GM10248 (cell line): ENCODE results near the gene NCOA3.
"Not testable (repeated sequence)": the region's sequence is repeated elsewhere in the genome, so short reads cannot be mapped to it uniquely, and the experiment has no call there.

Experiments
- CTCF ChIA-PET: fragments of 300-600 bp; sonication (Branson Sonifier 250); formaldehyde crosslinking; extraction: SDS; loops from one replicate; lab custom pipeline; 2021; ENCODE audit warnings: antibody characterized with exemption; lab: Yijun Ruan, JAX
- POLR2A ChIA-PET: fragments of 350-650 bp; sonication (Branson Sonifier 250); formaldehyde crosslinking; extraction: SDS; loops from one replicate; lab custom pipeline; 2020; ENCODE audit warnings: antibody characterized with exemption; lab: Yijun Ruan, JAX
- DNase-seq: peaks from one replicate; pipeline ENCODE4 v3.0.0; 2012; ENCODE audit errors: extremely low spot score
- TF ChIP-seq, protein P1 (sequence below): IDR thresholded peaks from 2 replicates; pipeline ENCODE4 v1.5.1; 2012; ENCODE audit warnings: mild to moderate bottlenecking, low read depth; ENCODE audit errors: extremely low read depth, missing control alignments, control extremely low read depth

Gene NCOA3

DNA sequence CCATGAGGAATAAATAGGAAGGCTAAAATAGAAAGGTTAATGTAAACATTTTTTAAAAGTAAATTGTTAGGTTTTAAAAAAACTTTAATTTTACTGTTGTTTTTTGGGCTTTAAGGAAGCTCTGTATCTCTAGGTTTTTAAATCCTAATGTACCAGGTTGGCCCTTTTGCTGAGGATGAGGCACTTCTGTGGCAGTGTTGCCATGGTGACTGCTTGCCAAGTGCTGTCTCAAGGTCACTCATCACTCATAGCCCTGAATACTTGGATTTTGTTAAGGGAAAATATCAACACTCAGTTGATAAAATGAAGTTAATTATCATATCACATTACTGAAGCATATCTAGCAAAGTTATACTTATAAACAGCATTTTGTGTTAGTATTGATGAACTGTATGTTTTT, 50.2 kb downstream of the NCOA3 start:
- TF ChIP-seq, protein P1, sequence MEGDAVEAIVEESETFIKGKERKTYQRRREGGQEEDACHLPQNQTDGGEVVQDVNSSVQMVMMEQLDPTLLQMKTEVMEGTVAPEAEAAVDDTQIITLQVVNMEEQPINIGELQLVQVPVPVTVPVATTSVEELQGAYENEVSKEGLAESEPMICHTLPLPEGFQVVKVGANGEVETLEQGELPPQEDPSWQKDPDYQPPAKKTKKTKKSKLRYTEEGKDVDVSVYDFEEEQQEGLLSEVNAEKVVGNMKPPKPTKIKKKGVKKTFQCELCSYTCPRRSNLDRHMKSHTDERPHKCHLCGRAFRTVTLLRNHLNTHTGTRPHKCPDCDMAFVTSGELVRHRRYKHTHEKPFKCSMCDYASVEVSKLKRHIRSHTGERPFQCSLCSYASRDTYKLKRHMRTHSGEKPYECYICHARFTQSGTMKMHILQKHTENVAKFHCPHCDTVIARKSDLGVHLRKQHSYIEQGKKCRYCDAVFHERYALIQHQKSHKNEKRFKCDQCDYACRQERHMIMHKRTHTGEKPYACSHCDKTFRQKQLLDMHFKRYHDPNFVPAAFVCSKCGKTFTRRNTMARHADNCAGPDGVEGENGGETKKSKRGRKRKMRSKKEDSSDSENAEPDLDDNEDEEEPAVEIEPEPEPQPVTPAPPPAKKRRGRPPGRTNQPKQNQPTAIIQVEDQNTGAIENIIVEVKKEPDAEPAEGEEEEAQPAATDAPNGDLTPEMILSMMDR, result no peak
- CTCF ChIA-PET, result no interaction called here
- POLR2A ChIA-PET, result no interaction called here
- no peak for DNase-seq

DNA sequence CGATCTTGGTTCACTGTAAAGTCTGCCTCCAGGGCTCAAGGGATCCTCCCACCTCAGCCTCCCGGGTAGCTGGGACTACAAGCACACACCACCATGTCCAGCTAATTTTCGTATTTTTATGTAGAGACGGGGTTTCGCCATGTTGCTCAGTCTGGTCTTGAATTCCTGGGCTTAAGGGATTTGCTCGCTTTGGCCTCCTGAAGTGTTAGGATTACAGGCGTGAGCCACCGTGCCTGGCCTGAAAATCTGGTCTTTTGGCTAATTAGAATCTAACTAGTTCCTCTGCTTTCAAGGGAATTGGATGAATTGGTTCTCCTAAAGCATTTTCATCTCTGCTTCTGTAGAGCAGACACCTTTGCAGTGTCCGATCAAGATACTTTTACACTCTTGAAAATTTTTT, 51.3 kb downstream of the NCOA3 start:
- POLR2A ChIA-PET, result no interaction called here
- CTCF ChIA-PET, result interaction anchor here (0.7 kb wide), 1 partner anchor 8 kb away, joined by 3 read pairs; no protein-coding TSS in a partner anchor
- DNase-seq, result no peak
- TF ChIP-seq, protein P1, result no peak

DNA sequence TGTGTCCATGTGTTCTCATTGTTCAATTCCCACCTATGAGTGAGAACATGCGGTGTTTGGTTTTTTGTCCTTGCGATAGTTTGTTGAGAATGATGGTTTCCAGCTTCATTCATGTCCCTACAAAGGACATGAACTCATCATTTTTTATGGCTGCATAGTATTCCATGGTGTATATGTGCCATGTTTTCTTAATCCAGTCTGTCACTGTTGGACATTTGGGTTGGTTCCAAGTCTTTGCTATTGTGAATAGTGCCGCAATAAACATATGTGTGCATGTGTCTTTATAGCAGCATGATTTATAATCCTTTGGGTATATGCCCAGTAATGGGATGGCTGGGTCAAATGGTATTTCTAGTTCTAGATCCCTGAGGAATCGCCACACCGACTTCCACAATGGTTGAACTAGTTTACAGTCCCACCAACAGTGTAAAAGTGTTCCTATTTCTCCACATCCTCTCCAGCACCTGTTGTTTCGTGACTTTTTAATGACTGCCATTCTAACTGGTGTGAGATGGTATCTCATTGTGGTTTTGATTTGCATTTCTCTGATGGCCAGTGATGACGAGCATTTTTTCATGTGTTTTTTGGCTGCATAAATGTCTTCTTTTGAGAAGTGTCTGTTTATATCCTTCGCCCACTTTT, 52.0 kb downstream of the NCOA3 start:
- DNase-seq, POLR2A ChIA-PET, CTCF ChIA-PET: not testable (repeated sequence)

DNA sequence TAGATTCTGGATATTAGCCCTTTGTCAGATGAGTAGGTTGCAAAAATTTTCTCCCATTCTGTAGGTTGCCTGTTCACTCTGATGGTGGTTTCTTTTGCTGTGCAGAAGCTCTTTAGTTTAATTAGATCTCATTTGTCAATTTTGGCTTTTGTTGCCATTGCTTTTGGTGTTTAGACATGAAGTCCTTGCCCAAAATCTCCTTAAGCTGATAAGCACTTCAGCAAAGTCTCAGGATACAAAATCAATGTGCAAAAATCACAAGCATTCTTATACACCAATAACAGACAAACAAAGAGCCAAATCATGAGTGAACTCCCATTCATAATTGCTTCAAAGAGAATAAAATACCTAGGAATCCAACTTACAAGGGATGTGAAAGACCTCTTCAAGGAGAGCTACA, 52.6 kb downstream of the NCOA3 start:
- DNase-seq, CTCF ChIA-PET, POLR2A ChIA-PET: not testable (repeated sequence)

DNA sequence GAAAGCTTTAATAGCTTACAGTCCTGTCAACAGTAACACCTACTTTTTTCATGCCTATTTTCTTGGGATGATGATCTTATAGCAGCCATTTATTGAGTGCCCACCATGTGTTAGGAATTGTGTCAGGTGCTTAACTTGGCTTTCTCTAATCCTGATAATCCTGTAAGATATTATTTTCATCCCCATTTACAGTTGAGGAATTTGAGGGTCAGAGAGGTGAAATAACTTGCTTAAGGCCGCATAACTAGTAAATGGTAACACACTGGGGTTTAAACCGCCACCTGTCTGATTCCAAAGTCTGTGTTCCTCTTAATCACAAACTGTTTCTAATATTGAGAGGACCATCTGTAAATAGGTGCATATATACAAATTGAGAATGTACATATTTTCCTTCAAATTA, 55.5 kb downstream of the NCOA3 start:
- ChIA-PET POLR2A (no interaction called here), CTCF (interaction anchor here (1.4 to 2.6 kb wide), 3 partner anchors 8 to 16 kb away, joined by 3 to 10 read pairs (median 3); no protein-coding TSS in a partner anchor)
- no peak for DNase-seq
- TF ChIP-seq, protein P1, result no peak

DNA sequence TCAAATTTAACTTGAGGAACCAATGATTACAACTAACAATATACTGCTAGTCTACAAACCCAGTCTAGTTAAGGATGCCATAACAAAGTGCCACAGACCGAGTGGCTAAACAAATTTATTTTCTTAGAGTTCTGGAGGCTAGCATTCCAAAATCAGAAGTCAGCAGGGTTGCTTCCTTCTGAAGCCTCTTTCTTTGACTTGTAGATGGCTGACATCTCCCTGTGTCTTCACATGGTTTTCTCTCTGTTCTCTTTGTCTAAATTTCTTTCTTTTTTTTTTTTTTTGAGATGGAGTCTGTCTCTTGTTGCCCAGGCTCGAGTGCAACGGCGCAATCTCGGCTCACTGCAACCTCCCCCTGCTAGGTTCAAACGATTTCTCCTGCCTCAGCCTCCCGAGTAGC, 56.1 kb downstream of the NCOA3 start:
- no peak for DNase-seq
- TF ChIP-seq, protein P1, result no peak
- ChIA-PET CTCF (no interaction called here), POLR2A (no interaction called here)

DNA sequence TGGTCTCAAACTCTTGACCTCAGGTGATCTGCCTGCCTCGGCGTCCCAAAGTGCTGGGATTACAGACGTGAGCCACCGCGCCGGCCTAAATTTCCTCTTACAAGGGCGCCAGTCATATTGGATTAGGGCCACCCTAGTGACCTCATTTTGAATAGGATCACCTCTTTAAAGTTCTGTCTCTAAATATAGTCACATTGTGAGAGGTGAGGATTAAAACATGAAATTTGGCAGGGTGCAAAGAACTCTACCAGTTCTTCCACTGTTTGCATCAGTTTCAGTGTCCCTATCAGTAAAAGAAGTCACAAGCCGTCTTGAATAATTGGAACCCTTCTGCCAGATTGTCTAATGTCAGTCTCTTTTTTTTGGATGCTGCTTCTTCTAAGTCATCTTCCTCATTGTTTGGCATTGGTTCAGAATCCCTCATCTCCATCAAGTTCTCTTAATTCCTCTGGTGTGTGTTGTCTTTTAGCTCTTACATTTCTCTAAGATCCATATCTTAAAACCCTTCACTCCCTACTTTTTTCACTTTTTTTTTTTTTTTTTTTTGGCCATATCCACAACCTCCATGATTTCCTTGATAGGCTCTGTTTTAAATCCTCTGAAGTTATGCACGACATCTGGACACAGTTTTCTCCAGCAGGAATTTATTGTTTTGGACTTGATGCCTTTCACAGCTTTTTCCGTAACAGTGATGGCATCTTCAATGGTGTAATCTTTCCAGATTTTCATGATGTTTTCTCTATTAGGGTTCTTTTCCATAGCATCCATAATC, 56.8 kb downstream of the NCOA3 start:
- CTCF ChIA-PET, result no interaction called here
- no peak for DNase-seq
- POLR2A ChIA-PET, result no interaction called here
- TF ChIP-seq, protein P1, result no peak
